ENCODE data around the gene GRIK2. TPM values are rescaled to one million over a fixed set of nuclear protein-coding genes. Genes with fewer than 3 reads are reported as not detected.

Gene GRIK2
- total RNA-seq, 1 experiment from 2014 or later = 0.07 TPM

- Histone ChIP-seq H3K4me1 (ENCODE audit: low read length) (peaks cover 7% of the 10 kb centered on the region), H3K4me2 (ENCODE audit: low read depth, low read length, poor library complexity, severe bottlenecking) (no peak overlapping the region), H3K4me3 (ENCODE audit: low read length) (no peak overlapping the region), H2AFZ (ENCODE audit: low read length) (no peak overlapping the region), H3K9me2 (replicated peaks; ENCODE audit: insufficient read depth, low read length) (no peaks in the 10 kb centered on the region; the same call in 1 of the 2 replicates), H4K20me1 (ENCODE audit: insufficient read depth, low read depth, low read length) (no peaks in the 10 kb centered on the region), H3K27me3 (ENCODE audit: low read length) (no peaks in the 10 kb centered on the region), H3K9me3 (ENCODE audit: low read length) (no peaks in the 10 kb centered on the region), H3K36me3 (ENCODE audit: insufficient read depth, low read length) (no peaks in the 10 kb centered on the region), H3K9ac (ENCODE audit: low read length) (no peak overlapping the region), H3K27ac (ENCODE audit: low read length) (no peak overlapping the region), H3K79me2 (ENCODE audit: low read length) (no peaks in the 10 kb centered on the region)
- no peak for DNase-seq
Measured at GRCh38 chr6:101666256-101666655, 272.7 kb downstream of the GRIK2 start.

- no peak for DNase-seq
- H3K4me2 ChIP-seq (ENCODE audit: low read depth, low read length, poor library complexity, severe bottlenecking) = no peak overlapping the region
Measured at GRCh38 chr6:101668496-101669030, 275.1 kb downstream of the GRIK2 start.

DNA sequence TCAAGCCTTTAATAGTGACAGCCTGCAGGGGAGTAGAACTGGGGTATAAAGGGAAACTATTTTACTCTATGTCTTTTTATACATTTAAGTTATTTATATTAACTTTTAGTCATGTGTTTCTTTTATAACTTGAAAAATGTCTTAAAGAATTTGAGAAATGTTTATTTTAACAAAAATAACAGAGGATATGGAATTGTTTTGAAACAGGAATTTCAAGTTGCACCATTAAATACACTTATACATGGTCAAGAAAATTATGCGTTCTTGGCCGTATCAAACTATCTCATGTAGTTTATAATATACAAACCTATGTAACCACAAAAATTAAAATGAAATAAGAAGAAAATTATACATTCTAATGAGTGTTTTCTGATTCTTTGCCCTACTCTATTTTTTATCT lies 282.7 kb downstream of the GRIK2 start:
- DNase-seq = no peak
- H3K4me1 ChIP-seq (ENCODE audit: low read length) = no peaks in the 10 kb centered on the region
- no peaks in the 10 kb centered on the region for H3K9me3 ChIP-seq (ENCODE audit: low read length)
- no peaks in the 10 kb centered on the region for H4K20me1 ChIP-seq (ENCODE audit: insufficient read depth, low read depth, low read length)
- H3K9ac ChIP-seq (ENCODE audit: low read length) = no peak overlapping the region
- H2AFZ ChIP-seq (ENCODE audit: low read length) = no peak overlapping the region
- H3K4me2 ChIP-seq (ENCODE audit: low read depth, low read length, poor library complexity, severe bottlenecking) = no peak overlapping the region
- no peaks in the 10 kb centered on the region for H3K79me2 ChIP-seq (ENCODE audit: low read length)
- H3K4me3 ChIP-seq (ENCODE audit: low read length) = no peak overlapping the region
- no peaks in the 10 kb centered on the region for H3K9me2 ChIP-seq (replicated peaks; ENCODE audit: insufficient read depth, low read length)
- H3K27ac ChIP-seq (ENCODE audit: low read length) = no peak overlapping the region
- no peaks in the 10 kb centered on the region for H3K36me3 ChIP-seq (ENCODE audit: insufficient read depth, low read length)
- H3K27me3 ChIP-seq (ENCODE audit: low read length) = no peaks in the 10 kb centered on the region

More at GRCh38 chr6:101668496-101669030, 275.1 kb downstream of the GRIK2 start:
- H3K9ac ChIP-seq (ENCODE audit: low read length) = no peak overlapping the region
- H3K4me3 ChIP-seq (ENCODE audit: low read length) = no peak overlapping the region
- no peaks in the 10 kb centered on the region for H4K20me1 ChIP-seq (ENCODE audit: insufficient read depth, low read depth, low read length)
- no peak overlapping the region for H3K27ac ChIP-seq (ENCODE audit: low read length)
- no peak overlapping the region for H2AFZ ChIP-seq (ENCODE audit: low read length)
- no peaks in the 10 kb centered on the region for H3K79me2 ChIP-seq (ENCODE audit: low read length)
- no peaks in the 10 kb centered on the region for H3K27me3 ChIP-seq (ENCODE audit: low read length)
- no peaks in the 10 kb centered on the region for H3K36me3 ChIP-seq (ENCODE audit: insufficient read depth, low read length)
- no peaks in the 10 kb centered on the region; the same call in 1 of the 2 replicates for H3K9me2 ChIP-seq (replicated peaks; ENCODE audit: insufficient read depth, low read length)
- H3K9me3 ChIP-seq (ENCODE audit: low read length) = no peaks in the 10 kb centered on the region
- H3K4me1 ChIP-seq (ENCODE audit: low read length) = no peaks in the 10 kb centered on the region

GRCh38 chr6:101682937-101683336 lies 289.4 kb downstream of the GRIK2 start:
- no peak for DNase-seq
- Histone ChIP-seq H3K4me3 (ENCODE audit: low read length) (no peak overlapping the region), H3K9ac (ENCODE audit: low read length) (no peak overlapping the region), H3K27ac (ENCODE audit: low read length) (no peak overlapping the region), H3K9me2 (replicated peaks; ENCODE audit: insufficient read depth, low read length) (no peaks in the 10 kb centered on the region), H3K36me3 (ENCODE audit: insufficient read depth, low read length) (no peaks in the 10 kb centered on the region), H3K79me2 (ENCODE audit: low read length) (no peaks in the 10 kb centered on the region), H3K9me3 (ENCODE audit: low read length) (no peaks in the 10 kb centered on the region), H2AFZ (ENCODE audit: low read length) (no peak overlapping the region), H3K27me3 (ENCODE audit: low read length) (no peaks in the 10 kb centered on the region), H4K20me1 (ENCODE audit: insufficient read depth, low read depth, low read length) (no peaks in the 10 kb centered on the region), H3K4me1 (ENCODE audit: low read length) (no peaks in the 10 kb centered on the region), H3K4me2 (ENCODE audit: low read depth, low read length, poor library complexity, severe bottlenecking) (no peak overlapping the region)

DNA sequence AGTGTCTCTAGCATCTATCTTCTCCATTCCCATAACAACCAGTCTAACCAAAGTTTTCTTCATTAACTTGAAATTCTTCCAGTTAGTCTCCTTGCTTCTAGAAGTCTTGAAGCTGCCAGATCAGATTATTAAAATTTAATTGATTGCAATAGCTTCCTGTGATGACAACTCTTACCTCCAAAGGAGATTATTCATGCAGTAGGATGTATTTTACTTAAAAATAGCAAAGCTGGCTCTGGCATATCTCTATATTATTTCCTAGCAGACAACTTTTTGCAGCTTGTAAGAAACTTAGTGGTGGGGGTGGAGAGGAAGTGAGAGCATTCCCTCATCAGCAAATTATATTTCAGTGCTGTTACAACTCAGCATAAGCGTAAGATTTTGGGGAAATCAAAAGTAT lies 290.4 kb downstream of the GRIK2 start:
- H3K9me3 ChIP-seq (ENCODE audit: low read length) = no peaks in the 10 kb centered on the region
- no peak for DNase-seq
- no peak overlapping the region for H3K9ac ChIP-seq (ENCODE audit: low read length)
- H3K9me2 ChIP-seq (replicated peaks; ENCODE audit: insufficient read depth, low read length) = no peaks in the 10 kb centered on the region
- H3K4me2 ChIP-seq (ENCODE audit: low read depth, low read length, poor library complexity, severe bottlenecking) = no peak overlapping the region
- no peak overlapping the region for H3K27ac ChIP-seq (ENCODE audit: low read length)
- no peak overlapping the region for H2AFZ ChIP-seq (ENCODE audit: low read length)
- H3K27me3 ChIP-seq (ENCODE audit: low read length) = no peaks in the 10 kb centered on the region
- H3K4me1 ChIP-seq (ENCODE audit: low read length) = no peaks in the 10 kb centered on the region
- H3K79me2 ChIP-seq (ENCODE audit: low read length) = no peaks in the 10 kb centered on the region
- H4K20me1 ChIP-seq (ENCODE audit: insufficient read depth, low read depth, low read length) = no peaks in the 10 kb centered on the region
- no peak overlapping the region for H3K4me3 ChIP-seq (ENCODE audit: low read length)
- H3K36me3 ChIP-seq (ENCODE audit: insufficient read depth, low read length) = no peaks in the 10 kb centered on the region

GRCh38 chr6:101686653-101687052 lies 293.1 kb downstream of the GRIK2 start:
- Histone ChIP-seq H3K9me2 (replicated peaks; ENCODE audit: insufficient read depth, low read length) (no peaks in the 10 kb centered on the region), H3K9me3 (ENCODE audit: low read length) (no peaks in the 10 kb centered on the region), H3K36me3 (ENCODE audit: insufficient read depth, low read length) (no peaks in the 10 kb centered on the region), H2AFZ (ENCODE audit: low read length) (no peak overlapping the region), H3K4me2 (ENCODE audit: low read depth, low read length, poor library complexity, severe bottlenecking) (no peak overlapping the region), H4K20me1 (ENCODE audit: insufficient read depth, low read depth, low read length) (no peaks in the 10 kb centered on the region), H3K79me2 (ENCODE audit: low read length) (no peaks in the 10 kb centered on the region), H3K9ac (ENCODE audit: low read length) (no peak overlapping the region), H3K27me3 (ENCODE audit: low read length) (no peaks in the 10 kb centered on the region), H3K4me1 (ENCODE audit: low read length) (no peaks in the 10 kb centered on the region), H3K4me3 (ENCODE audit: low read length) (no peak overlapping the region), H3K27ac (ENCODE audit: low read length) (no peak overlapping the region)
- DNase-seq = no peak

GRCh38 chr6:101689156-101689555 lies 295.6 kb downstream of the GRIK2 start:
- no peaks in the 10 kb centered on the region for H3K27me3 ChIP-seq (ENCODE audit: low read length)
- H3K27ac ChIP-seq (ENCODE audit: low read length) = no peak overlapping the region
- H2AFZ ChIP-seq (ENCODE audit: low read length) = no peak overlapping the region
- H3K79me2 ChIP-seq (ENCODE audit: low read length) = no peaks in the 10 kb centered on the region
- DNase-seq = no peak
- no peaks in the 10 kb centered on the region for H3K4me1 ChIP-seq (ENCODE audit: low read length)
- H3K36me3 ChIP-seq (ENCODE audit: insufficient read depth, low read length) = no peaks in the 10 kb centered on the region
- H3K4me2 ChIP-seq (ENCODE audit: low read depth, low read length, poor library complexity, severe bottlenecking) = no peak overlapping the region
- no peaks in the 10 kb centered on the region for H3K9me2 ChIP-seq (replicated peaks; ENCODE audit: insufficient read depth, low read length)
- no peak overlapping the region for H3K4me3 ChIP-seq (ENCODE audit: low read length)
- H3K9ac ChIP-seq (ENCODE audit: low read length) = no peak overlapping the region
- no peaks in the 10 kb centered on the region for H4K20me1 ChIP-seq (ENCODE audit: insufficient read depth, low read depth, low read length)
- no peaks in the 10 kb centered on the region for H3K9me3 ChIP-seq (ENCODE audit: low read length)

DNA sequence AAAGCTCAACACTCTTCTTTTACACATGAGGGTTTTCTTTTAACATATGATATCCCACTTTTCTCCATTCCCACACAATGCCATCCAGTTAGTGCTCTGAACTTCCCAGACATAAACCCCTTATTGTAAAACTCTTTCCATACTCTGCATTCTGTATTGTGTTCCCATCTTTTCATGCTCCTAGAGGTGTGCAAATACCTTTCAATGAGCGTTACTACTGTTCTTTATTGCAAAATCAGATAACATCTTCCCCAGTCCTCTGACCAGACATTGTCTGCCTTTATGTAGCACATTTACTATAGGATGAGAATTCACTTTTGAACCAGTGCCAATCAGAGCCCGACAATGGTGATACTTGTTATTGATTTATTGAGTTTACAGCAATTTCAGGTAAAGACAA lies 296.2 kb downstream of the GRIK2 start:
- Histone ChIP-seq H3K4me2 (ENCODE audit: low read depth, low read length, poor library complexity, severe bottlenecking) (no peak overlapping the region), H3K9me3 (ENCODE audit: low read length) (no peaks in the 10 kb centered on the region), H3K9me2 (replicated peaks; ENCODE audit: insufficient read depth, low read length) (no peaks in the 10 kb centered on the region), H3K9ac (ENCODE audit: low read length) (no peak overlapping the region), H3K27me3 (ENCODE audit: low read length) (no peaks in the 10 kb centered on the region), H3K36me3 (ENCODE audit: insufficient read depth, low read length) (no peaks in the 10 kb centered on the region), H2AFZ (ENCODE audit: low read length) (no peak overlapping the region), H3K27ac (ENCODE audit: low read length) (no peak overlapping the region), H3K4me1 (ENCODE audit: low read length) (no peaks in the 10 kb centered on the region), H3K4me3 (ENCODE audit: low read length) (no peak overlapping the region), H3K79me2 (ENCODE audit: low read length) (no peaks in the 10 kb centered on the region), H4K20me1 (ENCODE audit: insufficient read depth, low read depth, low read length) (no peaks in the 10 kb centered on the region)
- DNase-seq = no peak

- Histone ChIP-seq H3K4me2 (ENCODE audit: low read depth, low read length, poor library complexity, severe bottlenecking) (no peak overlapping the region), H3K9ac (ENCODE audit: low read length) (no peak overlapping the region), H3K27me3 (ENCODE audit: low read length) (no peaks in the 10 kb centered on the region), H3K4me3 (ENCODE audit: low read length) (no peak overlapping the region), H3K4me1 (ENCODE audit: low read length) (no peaks in the 10 kb centered on the region), H4K20me1 (ENCODE audit: insufficient read depth, low read depth, low read length) (no peaks in the 10 kb centered on the region), H3K27ac (ENCODE audit: low read length) (no peak overlapping the region), H3K36me3 (ENCODE audit: insufficient read depth, low read length) (no peaks in the 10 kb centered on the region), H3K79me2 (ENCODE audit: low read length) (no peaks in the 10 kb centered on the region), H3K9me3 (ENCODE audit: low read length) (no peaks in the 10 kb centered on the region), H3K9me2 (replicated peaks; ENCODE audit: insufficient read depth, low read length) (no peaks in the 10 kb centered on the region), H2AFZ (ENCODE audit: low read length) (no peak overlapping the region)
- no peak for DNase-seq
Measured at GRCh38 chr6:101700655-101701054, 307.1 kb downstream of the GRIK2 start.
